DMS53 treated with DMSO at 0.1 percent for 48 hours (cell line): ENCODE results near the gene GRAP2.
A peak's percentile ranks its signal among the peaks of the same experiment; 100 is the strongest.
"Not testable (repeated sequence)": the region's sequence is repeated elsewhere in the genome, so short reads cannot be mapped to it uniquely, and the experiment has no call there.

Source experiments
- DNase-seq: peaks from one replicate; lab custom pipeline; 2025; ENCODE audit not compliant: unreplicated experiment; lab: John Stamatoyannopoulos, UW

GRAP2 gene

DNA sequence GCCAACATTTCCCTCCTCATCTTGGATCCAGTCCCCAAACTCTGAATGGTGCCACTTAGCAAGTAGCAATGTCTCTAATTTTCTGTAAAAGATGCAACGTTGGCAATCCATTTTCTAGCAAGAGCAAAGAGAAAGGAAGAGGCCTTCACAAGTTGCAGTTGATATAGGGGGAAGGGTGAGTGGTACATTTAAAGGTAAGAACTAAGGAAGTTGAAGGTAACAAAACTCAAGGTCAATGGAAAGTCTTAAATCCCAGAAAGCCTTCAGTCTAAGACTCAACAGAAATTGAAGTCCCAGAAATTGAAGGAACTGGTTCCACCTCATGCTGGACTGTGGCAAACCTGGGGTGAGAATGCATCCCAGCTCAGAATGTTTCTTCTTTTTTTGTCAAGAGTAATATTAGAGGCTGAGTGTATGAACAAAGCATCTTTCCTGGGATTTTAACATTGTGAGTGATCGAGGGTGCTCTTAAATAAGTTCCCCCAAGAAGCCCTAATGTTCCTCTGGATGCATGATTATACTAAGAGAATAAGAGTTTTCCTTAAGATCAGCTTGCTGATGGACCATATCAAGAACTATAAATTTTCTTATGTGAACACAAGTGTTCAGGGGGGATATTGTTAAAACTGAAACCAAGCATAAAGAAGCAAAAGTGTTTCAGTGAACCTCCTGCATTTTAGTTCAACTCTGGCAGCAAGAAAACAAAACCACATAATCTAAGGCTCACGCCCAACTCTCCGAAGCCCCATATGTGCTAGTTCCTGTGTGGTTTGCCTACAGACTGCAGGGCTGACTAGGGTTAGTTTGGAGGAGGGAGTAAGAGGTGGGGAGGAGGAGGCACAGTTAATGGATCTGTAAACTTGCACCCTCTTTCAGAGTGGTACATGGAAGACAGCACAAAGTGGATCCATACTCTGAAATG, at the start of gene GRAP2:
Gene GRAP2 (plus strand): TSS at position 779 of the 922 bp plus-strand sequence. CDS start 46,023 bp downstream, outside the sequence.
- DNase-seq = no peak

DNA sequence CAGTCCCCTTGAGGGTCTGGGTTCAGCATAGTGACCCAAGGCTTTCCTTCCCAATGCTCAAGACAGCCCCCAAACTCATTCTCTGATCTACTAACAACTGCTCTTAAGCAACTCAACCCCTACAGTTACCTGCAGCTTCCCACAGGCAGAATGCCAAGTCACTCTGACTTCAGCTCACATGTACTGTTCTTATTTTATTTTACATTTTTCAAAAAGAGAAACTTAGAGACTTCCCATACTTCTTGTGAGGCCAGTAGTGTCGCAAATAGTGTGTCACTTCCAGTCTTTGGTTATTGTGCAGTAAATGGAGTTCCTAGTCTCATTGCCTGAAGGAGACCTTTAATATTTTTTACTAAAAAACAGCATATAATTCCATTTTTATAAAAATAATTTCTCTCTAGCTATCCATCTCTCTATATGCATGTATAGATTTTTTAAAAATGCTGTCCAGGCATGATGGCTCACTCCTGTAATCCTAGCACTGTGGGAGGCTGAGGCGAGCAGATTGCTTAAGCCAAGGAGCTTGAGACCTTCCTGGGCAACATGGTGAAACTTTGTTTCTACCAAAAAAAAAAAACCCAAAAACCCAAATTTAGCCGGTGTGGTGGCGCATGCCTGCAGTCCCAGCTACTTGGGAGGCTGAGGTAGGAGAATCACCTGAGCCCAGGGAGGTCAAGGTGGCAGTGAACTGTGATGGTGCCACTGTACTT, 49.1 kb upstream of the GRAP2 start:
- DNase-seq = no peak

DNA sequence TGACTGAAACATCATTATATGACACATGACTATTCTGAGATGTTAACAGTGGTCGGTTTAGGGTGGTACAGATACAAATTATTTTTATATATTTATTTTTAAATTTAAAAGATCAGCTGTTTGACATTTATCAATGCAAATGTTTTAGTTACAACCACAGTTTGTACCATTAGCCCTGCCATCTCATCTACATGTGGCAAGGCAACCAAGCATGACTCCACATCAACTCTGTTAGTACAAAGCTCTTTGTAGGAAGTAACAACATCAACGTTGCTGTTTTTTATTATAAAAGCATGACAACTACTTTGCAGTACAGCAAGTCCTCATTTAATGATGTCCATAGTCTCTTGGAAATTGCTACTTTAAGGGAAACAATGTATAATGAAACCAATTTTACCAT, 48.1 kb upstream of the GRAP2 start:
- no peak for DNase-seq

GRCh38 chr22:39856588-39856987, 44.3 kb upstream of the GRAP2 start:
- DNase-seq = no peak

DNA sequence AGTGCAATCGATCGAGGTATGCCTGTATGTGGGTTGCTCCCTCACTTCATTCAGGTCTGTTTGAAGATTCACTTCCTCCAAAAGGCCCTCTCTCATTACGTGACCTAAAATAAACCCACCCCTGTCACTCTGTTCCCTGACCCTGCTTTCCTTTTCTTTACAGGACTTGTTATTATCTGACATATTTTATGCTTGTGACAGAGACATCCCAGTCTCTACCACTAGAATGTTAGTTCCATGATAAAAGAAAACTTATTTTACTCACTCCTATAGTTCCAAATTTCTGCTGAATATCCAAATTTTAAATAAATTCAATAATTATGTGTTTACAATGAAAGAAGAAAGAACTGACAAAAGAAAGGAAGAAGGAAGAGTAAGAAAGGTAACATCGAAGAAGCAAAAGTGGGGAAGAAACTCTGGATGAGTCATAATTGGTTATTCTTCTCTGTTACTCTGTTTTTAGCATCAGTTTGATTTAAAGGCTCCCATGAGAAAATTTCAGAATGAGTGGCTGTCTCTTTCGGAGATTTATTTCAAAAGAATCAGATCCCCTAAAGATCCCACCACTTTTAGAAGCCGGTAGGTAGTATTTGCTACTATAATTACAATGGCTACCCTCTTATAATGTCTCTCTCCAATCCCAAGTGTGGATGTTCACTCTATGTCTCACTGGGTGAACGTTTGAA, 40.8 kb upstream of the GRAP2 start:
- DNase-seq = no peak

DNA sequence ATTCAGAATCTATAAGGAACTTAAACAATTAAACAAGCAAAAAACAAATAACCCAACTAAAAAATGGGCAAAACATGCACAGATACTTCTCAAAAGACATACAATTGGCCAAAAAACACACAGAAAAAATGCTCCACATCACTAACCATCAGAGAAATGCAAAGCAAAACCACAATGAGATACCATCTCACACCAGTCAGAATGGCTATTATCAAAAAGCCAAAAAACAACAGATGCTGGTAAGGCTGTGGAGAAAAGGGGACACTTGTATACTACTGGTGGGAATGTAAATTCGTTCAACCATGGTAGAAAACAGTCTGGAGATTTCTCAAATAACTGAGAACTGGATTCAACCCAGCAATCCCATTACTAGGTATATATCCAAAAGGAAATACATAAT, 32.1 kb upstream of the GRAP2 start:
- DNase-seq = no peak

GRCh38 chr22:39869797-39870196, 31.1 kb upstream of the GRAP2 start:
- DNase-seq = not testable (repeated sequence)

DNA sequence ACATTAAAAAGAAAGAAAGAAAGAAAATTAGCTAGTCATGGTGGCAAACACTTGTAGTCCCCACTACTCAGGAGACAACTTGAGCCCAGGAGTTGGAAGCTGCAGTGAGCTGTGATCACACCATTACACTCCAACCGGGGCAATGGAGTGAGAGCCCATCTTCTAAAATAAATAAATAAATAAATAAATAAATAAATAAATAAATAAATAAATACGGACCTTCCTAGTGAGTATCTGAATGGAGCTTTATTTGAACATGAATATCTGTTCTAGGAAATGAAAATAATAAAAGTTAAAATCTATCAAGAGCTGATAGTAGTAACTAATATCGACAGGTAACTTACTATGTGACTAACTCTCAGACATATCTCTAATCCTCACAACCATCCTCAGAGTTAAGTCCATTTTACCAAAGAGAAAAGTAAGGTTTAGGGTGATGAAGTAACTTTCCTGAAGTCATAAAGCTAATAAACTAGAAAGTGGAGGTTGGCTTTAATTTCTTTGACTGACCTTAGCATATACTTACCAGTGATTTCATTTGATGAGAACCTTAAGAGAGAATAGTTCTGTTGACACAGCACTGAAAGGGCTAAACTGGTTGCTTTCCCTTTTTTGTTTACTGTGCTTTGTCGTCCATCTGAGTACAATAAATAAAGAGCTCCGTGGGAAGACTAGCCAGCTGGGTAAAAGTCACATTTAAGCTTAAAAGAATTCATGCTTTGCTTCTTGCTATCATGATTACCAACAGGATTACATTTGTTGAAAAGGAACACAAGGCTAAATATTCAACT, 29.7 kb upstream of the GRAP2 start:
- DNase-seq = peak; percentile 12

DNA sequence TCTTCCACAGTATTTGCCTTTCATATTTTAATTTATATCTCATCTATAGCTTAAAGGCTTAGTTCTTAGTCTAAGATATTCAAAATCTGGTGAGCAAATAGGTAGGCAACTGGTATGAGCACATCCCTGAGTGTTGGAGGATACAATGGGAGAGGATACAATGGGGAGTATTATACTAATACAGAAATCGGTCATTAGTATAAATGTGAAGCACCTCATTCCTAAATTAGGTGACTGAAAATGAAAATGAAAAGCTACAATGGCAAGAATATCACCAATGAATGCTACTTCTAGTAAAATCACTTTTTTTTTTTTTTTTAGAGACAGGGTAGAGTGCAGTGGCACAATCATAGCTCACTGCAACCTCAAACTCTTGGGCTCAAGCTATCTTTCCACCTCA, 28.3 kb upstream of the GRAP2 start:
- no peak for DNase-seq

- no peak for DNase-seq
Observed at GRCh38 chr22:39873965-39874364, 26.9 kb upstream of the GRAP2 start.

- DNase-seq = not testable (repeated sequence)
Observed at GRCh38 chr22:39875176-39875885, 25.6 kb upstream of the GRAP2 start.

GRCh38 chr22:39877079-39877845, 23.6 kb upstream of the GRAP2 start:
- DNase-seq = no peak

GRCh38 chr22:39880722-39881121, 20.2 kb upstream of the GRAP2 start:
- DNase-seq = no peak

- no peak for DNase-seq
Observed at GRCh38 chr22:39883057-39883456, 17.8 kb upstream of the GRAP2 start.

DNA sequence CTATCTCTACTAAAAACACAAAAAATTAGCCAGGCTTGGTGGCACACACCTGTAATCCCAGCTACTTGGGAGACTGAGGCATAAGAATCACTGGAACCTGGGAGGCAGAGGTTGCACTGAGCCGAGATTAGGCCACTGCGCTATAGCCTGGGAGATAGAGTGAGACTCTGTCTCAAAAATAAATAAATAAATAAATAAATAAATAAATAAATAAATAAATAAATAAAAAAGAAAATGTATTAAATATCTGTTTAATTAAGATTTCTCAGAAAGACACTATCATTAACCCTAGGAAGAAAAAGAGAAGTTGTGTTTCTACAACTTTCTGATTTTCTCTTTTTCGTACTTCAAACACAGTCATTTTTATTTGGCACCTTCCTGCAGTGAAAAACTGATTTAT, 11.0 kb upstream of the GRAP2 start:
- not testable (repeated sequence) for DNase-seq

DNA sequence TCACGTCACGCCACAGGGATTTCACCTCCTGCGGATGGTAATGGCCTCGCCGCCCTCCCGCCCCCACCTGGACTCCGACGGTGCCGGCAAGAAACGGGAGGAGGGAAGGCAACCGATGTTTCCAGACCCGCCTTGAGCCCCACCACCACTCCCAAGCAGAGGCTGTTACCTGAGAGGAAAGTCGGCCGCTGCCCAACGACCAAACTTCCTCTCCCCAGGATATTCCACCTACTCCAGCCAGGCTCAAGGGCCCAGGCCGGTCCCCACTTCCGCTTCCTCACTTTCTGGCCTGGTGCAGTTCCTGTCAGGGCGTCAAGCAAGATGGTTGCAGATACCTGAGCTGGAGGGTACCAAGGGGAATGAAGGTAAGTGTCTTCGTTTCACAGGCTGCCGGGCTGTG, 7.4 kb upstream of the GRAP2 start, which contains the start of gene ENTHD1:
Gene ENTHD1 (minus strand): TSS at position 235 of the 400 bp plus-strand sequence. CDS start 6,012 bp downstream, outside the sequence.
- no peak for DNase-seq

- no peak for DNase-seq
Observed at GRCh38 chr22:39894554-39895092, 6.3 kb upstream of the GRAP2 start.

GRCh38 chr22:39895682-39896081, 5.2 kb upstream of the GRAP2 start:
- DNase-seq = no peak
